CD4-positive, alpha-beta T cell treated with Interleukin-21 for 1 hour (primary cell): Measurements from ENCODE around the gene PPP3R1.

Experiments
- DNase-seq: peaks from one replicate; pipeline ENCODE4 v3.0.0-alpha.2; 2020

Gene PPP3R1

DNA sequence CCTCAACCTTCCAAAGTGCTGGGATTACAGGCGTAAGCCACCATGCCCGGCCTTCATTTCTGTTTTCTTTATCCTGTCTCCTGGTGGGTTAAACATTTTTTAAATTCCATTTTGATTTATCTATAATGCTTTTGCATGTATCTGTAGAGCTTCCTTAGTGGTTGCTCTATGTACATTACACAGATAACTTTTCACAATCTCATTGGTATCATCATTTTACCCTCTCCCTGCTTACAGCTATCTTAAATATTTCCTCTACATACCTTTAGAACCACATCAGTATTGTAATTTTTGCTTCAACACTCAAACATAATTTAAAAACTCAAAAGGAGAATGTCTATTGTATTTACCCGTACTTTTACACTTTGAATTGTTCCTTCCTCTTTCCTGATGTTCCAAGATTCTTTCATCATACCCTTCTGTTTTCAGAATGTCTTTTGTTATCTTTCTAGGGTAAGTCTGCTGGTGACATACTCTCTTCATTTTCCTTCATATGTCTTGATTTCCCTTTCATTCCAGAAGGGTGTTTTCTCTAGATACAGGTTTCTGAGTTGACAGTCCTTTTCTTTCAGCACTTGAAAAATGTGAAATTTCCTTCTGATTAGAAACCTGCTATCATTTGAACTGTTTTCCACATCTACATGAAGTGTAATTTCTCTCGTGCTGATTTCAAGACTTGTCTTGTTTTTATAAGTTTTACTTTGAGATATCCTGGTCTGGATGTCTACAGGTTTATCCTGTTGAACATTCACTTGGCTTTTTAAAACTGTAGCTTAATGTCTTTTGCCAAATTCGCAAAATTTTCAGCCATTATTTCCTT lies 21.9 kb downstream of the PPP3R1 start:
- DNase-seq, result no peak

DNA sequence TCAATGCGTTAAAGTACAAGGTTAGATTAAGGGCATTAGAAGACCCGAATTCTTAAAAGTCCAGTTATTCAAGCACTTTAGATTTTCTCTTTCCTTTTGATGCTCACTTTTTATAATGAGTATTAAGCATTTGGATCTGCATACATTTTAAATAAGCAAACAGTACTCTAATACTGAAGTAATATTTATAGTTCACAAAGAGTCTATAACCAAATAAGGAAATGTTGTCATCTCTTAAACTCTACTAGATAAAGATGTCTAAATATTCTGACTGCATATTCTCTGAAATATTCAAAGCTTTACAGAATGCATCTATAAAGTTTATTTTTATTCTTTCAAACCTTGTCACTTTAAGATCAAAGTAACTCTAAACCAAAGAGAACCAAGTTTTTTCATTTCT lies 25.5 kb downstream of the PPP3R1 start:
- no peak for DNase-seq

DNA sequence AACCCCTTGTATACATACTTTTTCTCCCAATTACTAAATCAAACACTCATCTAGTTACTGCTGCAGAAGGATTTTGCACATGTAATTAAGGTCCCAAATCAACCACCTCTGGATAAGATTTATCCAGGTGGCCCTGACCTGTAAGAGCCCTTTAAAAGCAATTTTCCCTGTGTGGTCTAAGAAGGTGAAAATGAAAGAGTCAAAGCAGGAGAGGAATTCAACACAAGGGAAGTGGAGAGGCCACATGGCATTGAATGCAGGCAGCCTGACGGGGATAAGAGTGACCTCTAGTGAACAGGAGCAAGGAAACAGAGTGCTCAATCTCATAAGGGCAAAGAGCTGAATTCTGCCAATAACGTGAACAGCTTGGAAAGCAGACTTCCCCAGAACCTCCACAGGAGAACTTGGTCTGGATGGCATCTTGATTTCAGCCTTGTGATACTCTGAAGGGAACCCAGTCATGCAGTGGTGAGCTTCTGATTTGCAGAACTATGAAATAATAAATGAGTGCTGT lies 27.2 kb downstream of the PPP3R1 start:
- DNase-seq, result peak; percentile 41

DNA sequence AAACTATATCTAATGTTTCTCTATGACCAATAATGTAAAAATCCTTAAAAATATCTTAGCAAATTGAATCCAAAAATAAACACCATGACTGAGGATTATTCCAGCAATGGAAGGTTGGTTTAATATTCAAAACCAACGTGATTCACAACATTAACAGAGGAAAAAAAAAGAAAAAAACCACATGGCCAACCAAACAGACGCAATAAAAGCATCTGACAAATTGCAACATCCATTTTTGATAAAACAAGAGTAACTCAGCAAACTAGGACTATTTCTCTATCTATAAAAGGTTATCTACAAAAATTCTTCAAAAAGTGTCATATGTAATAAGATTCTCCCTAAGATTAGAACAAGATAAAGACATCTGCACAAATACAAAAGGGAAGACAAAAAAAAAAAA lies 28.9 kb downstream of the PPP3R1 start:
- DNase-seq, result no peak

DNA sequence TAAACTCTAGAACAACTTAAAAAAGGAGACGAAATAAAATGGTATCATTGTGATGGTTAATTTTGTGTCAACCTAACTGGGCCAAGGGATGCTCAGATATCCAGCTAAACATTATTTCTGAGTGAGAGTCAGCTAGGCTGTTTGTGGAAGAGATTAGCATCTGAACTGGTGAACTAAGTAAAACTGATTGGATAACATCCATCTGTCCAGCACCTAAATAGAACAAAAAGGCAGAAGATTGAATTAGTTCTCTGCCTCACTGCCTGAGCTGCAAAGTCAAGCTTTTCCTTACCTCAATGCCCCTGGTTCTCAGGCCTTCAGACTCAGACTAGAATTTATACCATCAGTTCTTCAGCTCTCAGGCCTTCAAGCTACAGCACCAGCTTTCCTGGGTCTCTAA lies 30.0 kb downstream of the PPP3R1 start:
- no peak for DNase-seq

DNA sequence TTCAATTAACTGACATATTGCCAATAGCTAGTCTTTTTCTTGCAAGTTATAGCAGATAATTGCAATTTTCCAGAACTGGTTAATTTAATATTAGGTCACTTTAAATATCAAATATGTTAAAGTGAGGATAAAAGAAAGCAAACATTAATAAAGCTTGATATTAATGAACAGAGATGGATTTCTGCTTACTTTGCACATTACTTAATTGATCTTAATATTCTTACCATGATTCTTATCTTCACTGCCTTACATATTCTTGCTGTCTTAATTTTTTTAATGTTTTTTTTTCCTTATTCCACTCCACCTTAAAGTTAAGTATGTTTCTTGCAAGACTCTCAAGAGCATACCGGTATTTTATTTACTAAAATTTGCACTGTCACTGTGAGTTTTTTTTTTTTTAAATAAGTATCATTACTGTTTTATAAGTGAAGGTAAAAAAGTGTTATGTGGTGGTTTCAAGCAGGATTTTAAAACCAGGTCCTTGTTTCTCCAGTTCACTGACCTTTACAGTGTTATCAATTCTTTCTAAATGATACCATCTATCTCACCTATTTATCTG lies 33.9 kb downstream of the PPP3R1 start:
- no peak for DNase-seq

DNA sequence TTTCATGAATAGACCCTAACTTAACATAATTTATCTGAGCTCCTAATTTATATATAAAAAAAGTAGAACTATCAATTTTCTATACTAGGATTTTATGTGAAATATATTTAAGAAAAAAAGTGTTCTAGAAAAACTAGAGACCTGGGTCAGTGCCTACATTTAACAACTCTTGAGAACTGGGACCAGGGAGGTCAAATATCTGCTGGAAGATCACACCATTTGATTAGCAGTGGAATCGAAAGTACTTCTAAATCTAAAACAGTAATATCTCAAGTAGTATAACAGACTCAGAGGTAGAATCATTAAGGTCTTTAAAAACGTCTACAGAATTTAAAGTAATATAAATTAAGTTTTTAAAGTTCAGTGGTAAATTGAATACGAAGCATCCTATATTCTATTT lies 34.6 kb downstream of the PPP3R1 start:
- no peak for DNase-seq

DNA sequence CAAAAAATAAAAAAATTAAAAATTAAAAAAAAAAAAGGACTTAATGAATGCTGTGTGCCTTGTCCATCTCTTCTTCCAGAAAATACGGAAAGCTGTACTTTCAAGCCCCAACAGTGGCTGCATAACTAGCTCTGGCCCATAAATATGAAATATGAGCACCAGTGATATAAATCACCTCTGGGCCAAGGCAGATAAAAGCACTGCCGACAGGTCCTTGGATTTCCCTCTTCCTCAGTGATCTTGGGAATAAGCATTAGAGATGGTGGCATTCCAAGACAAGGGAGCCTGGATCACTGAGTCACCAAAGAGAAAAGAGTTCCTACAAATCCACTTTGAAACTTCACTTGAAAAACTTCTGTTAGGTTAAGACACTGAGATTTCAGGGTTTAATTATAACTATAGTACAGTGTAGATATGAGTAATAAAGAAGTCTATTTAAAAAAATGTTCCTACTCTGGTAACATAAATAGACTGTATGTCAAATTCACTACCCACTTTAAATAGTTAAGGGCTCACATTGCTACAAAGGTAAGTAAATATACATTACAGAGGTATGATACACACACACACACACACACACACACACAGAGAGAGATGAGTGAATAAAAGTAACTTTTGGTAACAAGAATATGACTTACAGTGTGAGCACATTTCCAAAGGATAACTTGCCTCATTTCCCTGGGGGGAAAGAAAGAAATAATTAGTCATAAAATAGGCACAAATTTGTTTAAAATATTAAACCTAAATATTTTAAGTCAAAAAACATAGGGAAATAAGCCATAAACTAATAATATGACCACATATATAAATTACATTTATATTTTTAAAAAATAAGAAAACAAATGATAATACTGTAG lies 35.6 kb downstream of the PPP3R1 start:
- no peak for DNase-seq

DNA sequence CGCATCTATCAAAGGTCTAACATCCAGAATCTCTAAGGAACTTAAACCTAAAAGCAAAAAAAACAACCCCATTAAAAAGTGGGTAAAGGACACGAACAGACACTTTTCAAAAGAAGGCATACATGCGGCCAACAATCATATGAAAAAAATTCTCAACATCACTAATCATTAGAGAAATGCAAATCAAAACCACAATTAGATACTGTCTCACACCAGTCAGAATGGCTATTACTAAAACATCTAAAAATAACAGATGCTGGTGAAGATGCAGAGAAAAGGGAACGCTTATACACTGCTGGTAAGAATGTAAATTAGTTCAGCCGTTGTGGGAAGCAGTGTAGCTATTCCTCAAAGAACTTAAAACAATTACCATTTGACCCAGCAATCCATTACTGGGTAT lies 38.0 kb downstream of the PPP3R1 start:
- no peak for DNase-seq

DNA sequence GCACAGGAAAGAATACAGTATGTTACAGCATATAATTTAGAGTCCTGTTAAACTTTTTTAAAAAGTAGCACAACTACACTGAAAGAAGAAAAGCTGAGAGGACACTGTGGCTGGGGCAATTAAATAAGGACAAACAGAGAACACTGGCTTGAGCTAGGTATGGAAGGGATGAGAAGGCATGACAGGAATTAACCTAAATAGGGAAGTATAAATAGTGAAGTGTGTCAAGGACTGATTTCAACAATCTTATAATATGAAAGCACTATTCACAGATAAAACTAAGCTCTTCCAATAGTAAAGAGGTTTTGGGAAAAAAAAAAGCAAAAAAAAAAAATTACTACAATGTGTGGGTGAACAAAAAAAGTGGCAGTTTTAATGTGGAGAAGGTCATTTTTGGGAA lies 45.5 kb downstream of the PPP3R1 start:
- no peak for DNase-seq

DNA sequence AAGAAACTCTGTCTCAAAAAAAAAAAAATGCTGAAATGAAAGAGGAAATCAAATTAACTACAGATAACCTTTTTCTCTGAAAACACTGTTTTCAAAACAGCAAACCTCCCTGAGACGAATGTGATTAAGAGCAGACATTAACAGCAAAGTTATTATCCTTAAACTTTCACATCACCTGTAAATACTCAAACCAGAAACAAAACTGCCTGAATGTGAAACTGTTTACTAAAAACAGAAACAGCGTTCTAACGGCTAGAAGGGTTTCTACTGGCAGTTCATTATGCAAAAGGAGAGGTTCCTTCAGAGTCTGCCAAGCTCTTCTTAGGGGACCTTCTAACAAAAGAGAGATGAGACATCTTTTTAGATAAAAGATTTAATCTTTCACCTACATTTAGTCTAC lies 48.7 kb downstream of the PPP3R1 start:
- peak; percentile 35 for DNase-seq

DNA sequence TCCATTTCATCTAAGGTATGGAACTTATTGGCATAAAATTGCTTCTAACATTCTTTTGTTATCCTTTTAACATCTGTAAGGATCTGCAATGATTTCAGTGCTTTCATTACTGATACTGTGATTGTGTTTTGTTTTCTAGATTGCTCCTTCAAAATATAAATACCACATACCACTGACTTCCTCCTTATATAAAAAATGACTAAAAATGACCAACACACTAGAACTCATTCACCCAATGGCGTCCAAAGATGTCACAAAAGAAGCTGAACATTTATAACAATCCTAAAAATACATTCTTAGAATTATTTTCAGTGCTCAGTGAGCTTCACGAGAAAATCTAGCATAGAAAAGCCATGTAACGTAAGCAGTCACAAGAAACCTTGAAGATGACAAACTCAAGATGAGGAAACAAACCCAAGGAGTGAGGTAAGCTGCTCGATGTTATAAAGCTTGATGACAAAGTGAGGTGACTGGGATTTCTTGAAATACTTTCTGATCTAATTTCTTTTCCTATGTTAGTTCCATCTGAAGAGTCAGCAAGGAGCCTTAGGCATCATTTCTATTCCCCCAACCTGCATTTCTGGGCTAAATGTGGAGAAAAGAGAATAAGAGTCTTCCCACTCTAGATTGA lies 52.1 kb downstream of the PPP3R1 start:
- DNase-seq, result no peak

DNA sequence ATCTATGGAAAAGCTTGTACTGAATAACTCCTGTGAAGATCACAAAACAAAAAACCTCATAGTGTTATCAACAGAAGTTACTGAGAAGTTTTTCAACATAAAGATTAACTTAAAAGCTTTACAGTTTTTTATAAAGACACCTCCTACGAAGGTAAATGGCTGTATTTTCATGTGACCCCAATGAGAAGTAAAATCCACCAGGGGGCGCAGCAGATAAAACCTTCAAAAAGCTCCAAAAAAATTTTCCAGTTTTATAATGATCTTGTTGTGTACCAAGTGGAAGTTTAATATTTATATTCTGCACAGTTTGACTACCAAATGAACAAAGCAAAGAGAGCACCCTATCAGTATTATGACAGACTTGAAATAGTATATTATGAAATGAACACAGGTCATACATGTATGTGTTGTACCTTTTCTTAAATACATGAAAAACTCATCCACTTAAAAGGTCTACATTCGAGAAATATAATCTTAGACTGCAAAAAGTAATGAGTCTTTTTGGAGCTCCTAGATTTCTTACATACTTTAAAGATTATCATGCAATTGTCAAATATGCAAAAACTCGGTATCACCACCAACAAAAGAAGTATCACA lies 56.1 kb downstream of the PPP3R1 start:
- DNase-seq, result peak; percentile 61

DNA sequence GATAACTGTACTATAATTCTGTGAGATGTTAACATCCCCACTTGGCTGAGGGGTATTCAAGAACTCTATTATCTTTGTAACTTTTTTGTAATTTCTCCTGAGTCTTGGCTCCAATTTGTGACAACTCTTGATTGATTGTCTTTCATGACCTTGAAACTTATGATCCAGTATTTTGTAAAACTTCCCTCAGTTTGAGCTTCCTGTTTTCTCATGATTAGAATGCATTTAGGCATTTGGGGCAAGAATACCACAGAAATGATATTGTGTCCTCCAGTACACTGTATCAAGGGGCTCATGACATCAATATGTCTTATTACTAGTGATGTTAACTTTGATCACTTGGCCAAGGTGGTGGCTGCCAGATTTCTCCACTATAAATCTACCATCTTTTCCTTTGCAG lies 57.2 kb downstream of the PPP3R1 start:
- no peak for DNase-seq

DNA sequence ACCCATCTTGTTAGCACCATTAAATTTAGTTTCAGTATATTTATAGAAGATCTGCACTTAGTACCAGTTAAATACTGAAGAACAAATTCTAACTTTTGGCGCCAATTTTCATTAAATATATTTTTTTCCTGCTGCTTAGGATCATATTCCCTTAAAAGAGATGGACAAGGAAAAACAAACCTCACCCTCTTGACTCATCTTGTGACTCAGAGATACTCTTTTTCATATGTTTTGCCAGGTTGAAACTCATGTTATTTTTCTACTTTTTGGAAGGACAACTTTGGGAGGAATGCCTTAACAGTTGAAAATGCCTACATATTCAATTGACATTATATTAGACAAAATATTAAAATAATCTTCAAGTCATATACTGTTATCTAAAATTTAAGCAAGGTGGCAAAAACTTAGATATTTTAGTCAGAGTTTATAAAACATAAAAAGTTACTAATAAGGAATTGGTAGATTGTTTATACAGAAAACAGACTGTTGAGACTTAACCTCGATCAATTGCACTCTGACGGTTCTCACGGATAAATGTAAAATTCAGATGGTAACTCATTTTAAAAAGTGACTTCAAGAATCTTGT lies 58.5 kb downstream of the PPP3R1 start:
- no peak for DNase-seq

DNA sequence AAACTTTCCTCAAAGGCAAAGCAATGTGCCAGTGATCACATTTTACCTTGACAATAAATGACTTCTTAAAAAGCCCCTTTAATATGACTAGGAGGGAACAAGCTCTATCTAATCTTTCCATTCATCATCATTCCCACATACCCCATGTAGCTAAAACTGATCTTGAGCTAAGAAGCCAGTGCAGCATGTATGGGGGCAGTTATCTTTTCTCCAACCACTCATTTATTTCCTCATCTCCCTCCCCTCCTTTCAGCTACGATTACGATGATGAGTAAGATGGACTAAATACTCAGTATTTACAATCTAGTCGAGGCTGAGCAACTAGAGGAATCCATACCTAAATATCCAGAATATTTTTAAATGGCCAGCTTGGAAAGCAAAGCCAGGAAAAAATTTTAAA lies 59.2 kb downstream of the PPP3R1 start:
- no peak for DNase-seq

DNA sequence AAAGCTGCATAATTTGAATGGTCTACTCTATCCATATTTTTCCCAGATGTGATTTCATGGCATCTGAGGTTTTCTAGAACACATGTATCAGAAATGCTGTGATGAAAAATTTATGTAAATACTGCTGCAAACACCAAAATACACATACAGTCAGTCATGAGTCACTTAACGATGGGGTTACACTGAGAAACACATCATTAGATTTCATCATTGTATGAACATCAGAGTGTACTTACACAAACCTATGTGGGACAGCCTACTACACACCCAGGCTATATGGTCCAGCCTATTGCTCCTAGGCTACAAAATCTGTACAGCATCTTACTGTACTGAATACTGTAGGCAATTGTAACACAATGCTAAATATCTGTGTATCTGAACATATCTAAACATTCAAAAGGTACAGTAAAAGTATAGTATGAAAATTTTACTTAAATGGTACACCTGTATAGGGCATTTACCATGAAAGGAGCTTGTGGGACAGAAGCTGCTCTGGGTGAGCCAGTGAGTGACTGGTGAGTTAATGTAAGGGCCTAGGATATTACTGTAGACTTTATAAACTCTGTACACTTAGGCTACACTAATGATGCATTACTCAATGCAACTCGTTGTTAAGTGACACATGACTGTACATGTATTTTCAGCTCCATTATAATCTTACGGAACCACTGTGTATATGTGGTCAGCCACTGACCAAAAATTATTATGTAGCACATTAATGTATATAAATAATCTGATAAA lies 61.2 kb downstream of the PPP3R1 start:
- DNase-seq, result no peak

DNA sequence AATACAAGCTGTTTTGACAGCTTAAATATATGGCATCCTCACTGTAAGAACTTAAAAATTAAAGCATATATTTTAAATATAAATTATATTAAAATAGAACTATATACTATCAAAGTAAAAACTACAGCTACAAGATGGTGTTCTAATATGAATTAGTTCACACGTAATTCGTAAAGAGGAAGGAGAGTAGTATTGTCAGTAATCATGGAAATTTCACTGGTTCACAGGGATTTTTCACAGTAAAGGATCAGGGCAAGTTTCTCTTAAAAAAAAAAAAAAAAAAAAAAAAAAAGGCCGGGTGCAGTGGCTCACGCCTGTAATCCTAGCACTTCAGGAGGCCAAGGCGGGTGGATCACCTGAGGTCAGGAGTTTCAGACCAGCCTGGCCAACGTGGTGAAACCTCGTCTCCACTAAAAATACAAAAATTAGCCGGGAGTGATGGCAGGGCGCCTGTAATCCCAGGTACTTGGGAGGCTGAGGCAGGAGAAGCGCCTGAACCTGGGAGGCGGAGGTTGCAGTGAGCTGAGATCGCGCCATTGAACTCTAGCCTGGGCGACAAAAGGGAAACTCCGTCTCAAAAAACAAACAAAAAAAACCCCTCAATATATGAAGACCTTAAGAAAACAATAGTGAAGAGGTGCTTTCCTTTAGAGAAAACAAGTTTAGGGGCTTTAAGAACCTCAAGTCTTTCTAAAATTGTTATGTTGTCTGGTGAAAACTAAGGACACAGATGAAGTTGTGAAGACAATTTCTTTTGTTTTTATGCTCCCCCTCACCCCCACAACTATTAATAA lies 62.1 kb downstream of the PPP3R1 start:
- DNase-seq, result peak; percentile 19

DNA sequence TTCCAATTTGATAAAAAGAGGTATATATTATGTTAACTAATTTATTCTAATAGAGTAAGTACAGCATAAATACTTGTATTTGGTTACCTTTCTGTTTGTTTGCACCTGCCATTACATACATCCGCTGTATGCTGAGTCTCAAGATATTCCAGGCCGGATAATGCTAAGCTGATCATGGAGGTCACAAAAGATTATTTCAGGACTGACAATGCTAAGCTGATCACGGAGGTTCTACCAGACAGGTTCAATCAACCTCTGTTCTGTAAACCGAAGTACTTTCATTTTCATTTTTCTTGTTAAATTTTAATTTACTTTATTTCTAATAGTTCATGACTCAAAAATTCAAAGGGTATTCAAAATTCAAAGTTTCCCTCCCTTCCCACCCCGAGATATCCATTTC lies 63.5 kb downstream of the PPP3R1 start:
- DNase-seq, result no peak

DNA sequence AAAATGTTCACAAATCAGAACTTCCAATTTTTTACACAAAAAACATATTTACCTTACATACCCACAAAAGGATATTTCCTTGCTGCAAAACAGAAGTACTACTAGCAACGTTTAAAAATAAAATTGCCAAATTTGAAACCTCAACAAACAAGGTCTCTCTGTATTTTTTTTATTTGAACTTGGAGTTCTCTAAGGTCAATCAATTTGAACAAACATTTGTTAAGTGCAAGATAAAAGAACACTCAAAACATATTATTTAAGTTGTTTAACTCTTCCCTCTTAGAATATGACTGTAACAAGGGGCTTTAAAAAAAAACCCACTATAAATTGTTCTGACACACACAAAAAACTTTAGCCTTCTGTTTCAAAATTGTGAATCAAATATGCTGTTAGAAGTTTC lies 65.0 kb downstream of the PPP3R1 start:
- no peak for DNase-seq
